ENCODE measurements around the gene KRTAP25-1. TPM values are rescaled to one million over a fixed set of nuclear protein-coding genes. Genes with fewer than 3 reads are reported as not detected.

The KRTAP25-1 gene
- total RNA-seq, 2 donors from 2014 or later: not detected

- peaks cover 0 to 9% of the 10 kb centered on the region in 2 donors for H3K9me3 ChIP-seq
- TF ChIP-seq CTCF (IDR thresholded peaks at IDR 0.05): no peak
Measured at GRCh38 chr21:30248844-30249243, 40.5 kb downstream of the KRTAP25-1 start.

DNA sequence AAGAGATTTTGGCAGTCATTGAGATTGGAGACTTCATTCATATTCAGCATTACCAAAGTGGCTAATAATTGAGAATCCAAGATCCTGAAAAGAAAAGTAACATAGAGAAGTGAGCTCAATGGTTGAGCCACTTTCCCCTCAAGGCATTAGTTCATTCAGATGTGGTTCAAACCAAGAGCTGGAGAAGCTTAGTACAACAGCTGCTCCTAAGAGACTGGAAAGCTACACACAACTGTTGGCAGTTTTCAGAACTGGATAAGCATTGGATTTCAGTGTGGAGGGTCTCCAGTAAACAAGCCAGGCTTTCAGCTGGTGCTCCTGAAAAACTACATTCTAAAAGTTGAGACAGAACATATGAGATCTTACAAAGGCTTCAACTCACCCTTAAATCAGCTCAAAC is 44.3 kb downstream of the KRTAP25-1 start:
- Histone ChIP-seq H3K4me1 (no peaks in the 10 kb centered on the region), H3K27me3 (no peaks in the 10 kb centered on the region), H3K36me3 (no peaks in the 10 kb centered on the region), H3K27ac (no peak overlapping the region), H3K4me3 (no peak overlapping the region), H3K9me3 (no peaks in the 10 kb centered on the region)
- DNase-seq (ENCODE audit: low spot score): no peak
- no peak for TF ChIP-seq CTCF (IDR thresholded peaks at IDR 0.05)

More at GRCh38 chr21:30248844-30249243, 40.5 kb downstream of the KRTAP25-1 start:
- Histone ChIP-seq H3K36me3 (no peaks in the 10 kb centered on the region), H3K4me1 (no peaks in the 10 kb centered on the region), H3K27me3 (no peaks in the 10 kb centered on the region), H3K27ac (no peak overlapping the region), H3K4me3 (no peak overlapping the region)
- no peak for DNase-seq (ENCODE audit: low spot score)

GRCh38 chr21:30243691-30244090 is 45.6 kb downstream of the KRTAP25-1 start:
- Histone ChIP-seq H3K9me3 (no peaks in the 10 kb centered on the region), H3K4me1 (no peaks in the 10 kb centered on the region), H3K4me3 (no peak overlapping the region), H3K27ac (no peak overlapping the region), H3K27me3 (no peaks in the 10 kb centered on the region), H3K36me3 (no peaks in the 10 kb centered on the region)
- DNase-seq (ENCODE audit: low spot score): no peak
- TF ChIP-seq CTCF (IDR thresholded peaks at IDR 0.05): no peak

DNA sequence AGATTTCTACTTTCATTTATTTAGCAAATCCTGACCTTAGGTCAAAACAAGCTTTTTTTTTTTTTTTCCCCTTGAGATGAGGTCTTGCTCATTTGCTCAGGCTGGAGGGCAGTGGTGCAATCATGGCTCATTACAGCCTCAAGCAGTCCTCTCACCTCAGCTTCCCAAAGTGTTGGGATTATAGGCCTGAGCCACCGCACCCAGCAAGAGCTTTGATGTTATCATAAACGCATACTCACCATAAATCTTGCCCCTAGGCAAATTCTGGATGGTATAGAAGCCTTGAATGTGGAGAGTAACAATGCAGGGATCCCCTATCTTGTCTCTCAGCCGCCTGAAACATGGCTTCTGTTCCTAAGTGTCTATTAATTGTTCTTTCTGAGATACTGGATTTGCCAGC is 48.7 kb downstream of the KRTAP25-1 start:
- TF ChIP-seq CTCF (IDR thresholded peaks at IDR 0.05): no peak
- Histone ChIP-seq H3K27me3 (no peaks in the 10 kb centered on the region), H3K4me1 (no peaks in the 10 kb centered on the region), H3K27ac (no peak overlapping the region), H3K4me3 (no peak overlapping the region), H3K36me3 (no peaks in the 10 kb centered on the region), H3K9me3 (no peaks in the 10 kb centered on the region)
- DNase-seq (ENCODE audit: low spot score): no peak

Other genes with a start within 250 kb of the KRTAP25-1 start
- not detected for gene CLDN17, start 122.7 kb downstream of the KRTAP25-1 start, total RNA-seq
- gene CLDN8, start 73.4 kb downstream of the KRTAP25-1 start, total RNA-seq: not detected
- gene KRTAP24-1, start 6.6 kb downstream of the KRTAP25-1 start, total RNA-seq: not detected
- not detected for gene KRTAP26-1, start 30.8 kb upstream of the KRTAP25-1 start, total RNA-seq
- gene KRTAP27-1, start 48.2 kb upstream of the KRTAP25-1 start, total RNA-seq: not detected
- gene KRTAP23-1, start 59.1 kb upstream of the KRTAP25-1 start, total RNA-seq: not detected
- not detected for gene KRTAP13-2, start 82.8 kb upstream of the KRTAP25-1 start, total RNA-seq
- gene KRTAP13-1, start 106.5 kb upstream of the KRTAP25-1 start, total RNA-seq: not detected
- not detected for gene KRTAP13-3, start 136.4 kb upstream of the KRTAP25-1 start, total RNA-seq
- gene KRTAP13-4, start 140.7 kb upstream of the KRTAP25-1 start, total RNA-seq: not detected
- not detected for gene KRTAP15-1, start 150.8 kb upstream of the KRTAP25-1 start, total RNA-seq
- not detected for gene KRTAP19-1, start 190.9 kb upstream of the KRTAP25-1 start, total RNA-seq
- gene KRTAP19-2, start 197.9 kb upstream of the KRTAP25-1 start, total RNA-seq: not detected
- gene KRTAP19-3, start 202.5 kb upstream of the KRTAP25-1 start, total RNA-seq: not detected
- gene KRTAP19-4, start 207.7 kb upstream of the KRTAP25-1 start, total RNA-seq: not detected
- gene KRTAP19-5, start 212.6 kb upstream of the KRTAP25-1 start, total RNA-seq: not detected